Measurements from ENCODE around the gene PTPRK.

DNA sequence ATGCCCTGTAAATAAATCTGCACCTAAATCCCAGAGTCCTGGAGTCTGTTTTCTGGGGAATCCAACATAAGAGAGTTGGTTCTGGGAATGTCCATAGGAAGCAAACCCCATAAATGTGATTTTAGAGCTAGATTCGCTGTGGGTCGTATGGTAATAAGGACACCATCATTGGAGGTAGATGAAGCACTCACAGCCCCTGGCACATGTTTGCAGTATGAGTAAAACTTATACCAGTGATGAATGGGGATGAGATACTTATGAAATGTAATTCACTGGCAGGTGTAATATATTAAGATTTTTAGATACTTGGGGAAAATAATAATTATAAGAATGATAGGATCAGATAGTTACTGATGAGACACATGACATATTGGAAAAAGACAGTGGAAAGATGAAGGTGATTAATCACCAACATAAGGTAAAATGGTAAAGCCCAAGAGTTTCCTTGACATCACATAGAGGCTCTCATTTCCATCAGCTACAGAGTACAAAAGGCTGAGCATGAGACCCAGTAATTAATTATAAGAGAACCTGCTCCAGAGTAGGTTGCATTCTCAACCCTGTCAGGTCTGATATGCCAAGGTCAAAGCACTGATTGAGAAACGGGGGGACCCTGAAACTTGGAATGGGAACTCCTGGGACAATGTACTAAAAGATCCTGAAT is 574.8 kb downstream of the PTPRK start:
- TF ChIP-seq CTCF (IDR thresholded peaks at IDR 0.05): no peak
- TF ChIP-seq POLR2A (IDR thresholded peaks at IDR 0.05): no peak

All from lower leg skin (tissue), 3 donors.